Transverse colon (tissue), 4 donors: Measurements from ENCODE around the gene SNPH. TPM values are rescaled to one million over a fixed set of nuclear protein-coding genes. Genes with fewer than 3 reads are reported as not detected.

Experiments
- DNase-seq: peaks from one replicate; pipeline ENCODE4 v3.0.0-alpha.2; 2019
- H3K27ac ChIP-seq, 4 donors: fragments of 200-600 bp; sonication (generic); 2 replicates each; pipeline ENCODE4 v1.5.1; 2016 to 2018; ENCODE audit warnings: inconsistent platforms in 4 of 4
- H3K27me3 ChIP-seq: fragments of 200-600 bp; sonication (generic); 2 replicates; pipeline ENCODE4 v1.5.1; 2017; ENCODE audit warnings: inconsistent platforms
- H3K36me3 ChIP-seq, 4 donors: fragments of 200-600 bp; sonication (generic); 2 replicates each; pipeline ENCODE4 v1.5.1; 2017 to 2019; ENCODE audit warnings: inconsistent platforms in 4 of 4
- H3K4me1 ChIP-seq, 4 donors: fragments of 200-600 bp; sonication (generic); 2 replicates each; pipeline ENCODE4 v1.5.1; 2017 to 2020; ENCODE audit warnings: inconsistent platforms in 4 of 4
- H3K4me3 ChIP-seq, 4 donors: fragments of 200-600 bp; sonication (generic); 1 replicate in 1 of 4; 2 replicates in 3 of 4; pipeline versions ENCODE4 v1.5.1 to v1.6.1; 2017 to 2019; ENCODE audit warnings: inconsistent platforms in 4 of 4
- H3K9me3 ChIP-seq, 2 donors: fragments of 200-600 bp; sonication (generic); 2 replicates each; pipeline ENCODE4 v1.5.1; 2017 to 2019; ENCODE audit warnings: inconsistent platforms in 2 of 2
- CTCF ChIP-seq, 5 experiments: fragments of 200-600 bp in 3 of 5; fragments of 450-650 bp in 2 of 5; sonication (generic) in 3 of 5; IDR thresholded peaks; 1 replicate in 2 of 5; 2 replicates in 3 of 5; pipeline ENCODE4 v1.5.1; 2016 to 2017; ENCODE audit warnings: antibody characterized with exemption in 5 of 5, inconsistent platforms in 3 of 5, mild to moderate bottlenecking in 2 of 5, moderate library complexity in 1 of 5
- EP300 ChIP-seq: sonication (generic); formaldehyde crosslinking; IDR thresholded peaks from one replicate; pipeline ENCODE4 v1.6.1; 2017; ENCODE audit warnings: antibody characterized with exemption, low read depth
- POLR2A ChIP-seq: fragments of 450-650 bp; IDR thresholded peaks from one replicate; pipeline ENCODE4 v1.6.1; 2016; ENCODE audit warnings: antibody characterized with exemption, mild to moderate bottlenecking, moderate library complexity
- POLR2AphosphoS5 ChIP-seq, 3 donors: sonication (generic); formaldehyde crosslinking; IDR thresholded peaks; one replicate each; pipeline ENCODE4 v1.6.1; 2016; ENCODE audit warnings: antibody characterized with exemption in 3 of 3
- WGBS, 2 donors: methylation state at CpG; one replicate each; pipeline ENCODE4 v1.1.5; 2018; ENCODE audit warnings: low coverage in 1 of 2; 5-methylcytosine and 5-hydroxymethylcytosine counted together
- in situ Hi-C, 4 donors: fragments of 200-750 bp; cut with MboI; loops; one replicate each; pipeline versions ENCODE4 v1.15.0 to v1.15.1; 2017; ENCODE audit warnings: low sequenced_read_pairs in 3 of 4, low pct_ligation_motif_present in 1 of 4, low pct_unique_long_range_greater_than_20kb in 1 of 4
- intact Hi-C: fragments of 100-400 bp; cut with DNase I; formaldehyde crosslinking; loops from one replicate; pipeline ENCODE4 v1.15.1; 2023; ENCODE audit warnings: low total_unique reads
- total RNA-seq, 4 donors: library from RNA; depleted of rRNA; stranded (reverse); fragments of >200 nt; gene quantifications; one replicate each; pipeline ENCODE4 v1.1.0, GENCODE V29; 2016

The SNPH gene
- total RNA-seq, 4 donors from 2014 or later: 2.2 to 2.6 (median 2.3) TPM

GRCh38 chr20:1310071-1310470 lies 44.0 kb downstream of the SNPH start:
- intact Hi-C loops (loop anchor here (10.0 kb wide), 1 partner anchor 155 kb away; the partner anchor contains the start of gene NSFL1C), in situ Hi-C loops (loop anchor here in 2 of 4 donors (10.0 kb wide), 2 partner anchors 75 to 125 kb away; no protein-coding TSS in a partner anchor)
- no peak for DNase-seq
- Histone ChIP-seq H3K27me3 (no peaks in the 10 kb centered on the region), H3K4me3 (no peak overlapping the region), H3K4me1 (peaks cover 0 to 9% (median 4%) of the 10 kb centered on the region in 4 donors), H3K9me3 (no peaks in the 10 kb centered on the region), H3K27ac (no peak overlapping the region), H3K36me3 (no peaks in the 10 kb centered on the region)
- TF ChIP-seq POLR2AphosphoS5 (IDR thresholded peaks at IDR 0.05) (no peak), POLR2A (no peak), CTCF (IDR thresholded peaks at IDR 0.05) (no peak), EP300 (no peak)
- 75 to 78% methylated on average over 1 to 8 of the region's 9 CpGs for WGBS, 2 donors

GRCh38 chr20:1310506-1311190 lies 44.6 kb downstream of the SNPH start:
- no peaks in the 10 kb centered on the region for H3K27me3 ChIP-seq
- no peak overlapping the region for H3K27ac ChIP-seq
- in situ Hi-C loops: loop anchor here in 2 of 4 donors (10.0 kb wide), 2 partner anchors 74 to 124 kb away; no protein-coding TSS in a partner anchor
- no peaks in the 10 kb centered on the region for H3K36me3 ChIP-seq
- no peak for DNase-seq
- no peaks in the 10 kb centered on the region for H3K9me3 ChIP-seq
- no peak overlapping the region for H3K4me3 ChIP-seq
- TF ChIP-seq POLR2A (no peak), CTCF (IDR thresholded peaks at IDR 0.05) (no peak), EP300 (no peak)
- 83 to 87% methylated on average over 7 to 12 of the region's 12 CpGs for WGBS, 2 donors
- peaks cover 0 to 9% (median 4%) of the 10 kb centered on the region in 4 donors for H3K4me1 ChIP-seq
- intact Hi-C loops: loop anchor here (10.0 kb wide), 1 partner anchor 154 kb away; the partner anchor contains the start of gene NSFL1C

- no peak for DNase-seq
- intact Hi-C loops (loop anchor here (10.0 kb wide), 1 partner anchor 152 kb away; the partner anchor contains the start of gene NSFL1C), in situ Hi-C loops (loop anchor here in 2 of 4 donors (10.0 kb wide), 2 partner anchors 72 to 122 kb away; no protein-coding TSS in a partner anchor)
- H3K27me3 ChIP-seq: no peaks in the 10 kb centered on the region
- TF ChIP-seq POLR2A (no peak), CTCF (IDR thresholded peaks at IDR 0.05) (no peak), EP300 (no peak), POLR2AphosphoS5 (IDR thresholded peaks at IDR 0.05) (no peak)
- no peak overlapping the region for H3K27ac ChIP-seq
- H3K4me1 ChIP-seq: peaks cover 0 to 9% (median 4%) of the 10 kb centered on the region in 4 donors
- WGBS, 2 donors: 91% methylated on average over 19 of the region's 20 CpGs; no CpG with 5 or more reads in 1 of the 2 donors
- no peaks in the 10 kb centered on the region for H3K9me3 ChIP-seq
- H3K36me3 ChIP-seq: no peaks in the 10 kb centered on the region
- H3K4me3 ChIP-seq: no peak overlapping the region
These were observed 46.2 kb downstream of the SNPH start for GRCh38 chr20:1312308-1312707.

GRCh38 chr20:1312904-1313235 lies 46.8 kb downstream of the SNPH start:
- intact Hi-C loops: loop anchor here (1.0 to 10.0 kb wide), 2 partner anchors 124 to 152 kb away; partner anchors contain the start of gene NSFL1C
- Histone ChIP-seq H3K36me3 (no peaks in the 10 kb centered on the region), H3K4me1 (peaks cover 0 to 9% (median 4%) of the 10 kb centered on the region in 4 donors), H3K27ac (no peak overlapping the region), H3K9me3 (no peaks in the 10 kb centered on the region), H3K27me3 (no peaks in the 10 kb centered on the region), H3K4me3 (no peak overlapping the region)
- no peak for DNase-seq
- 80% methylated on average over 6 of the region's 16 CpGs; no CpG with 5 or more reads in 1 of the 2 donors for WGBS, 2 donors
- no peak for TF ChIP-seq POLR2AphosphoS5 (IDR thresholded peaks at IDR 0.05)
- no peak for TF ChIP-seq EP300
- TF ChIP-seq CTCF (IDR thresholded peaks at IDR 0.05): no peak
- no peak for TF ChIP-seq POLR2A
- in situ Hi-C loops: loop anchor here in 2 of 4 donors (10.0 kb wide), 2 partner anchors 72 to 122 kb away; no protein-coding TSS in a partner anchor
